Measurements from ENCODE around the gene SMG5. TPM values are rescaled to one million over a fixed set of nuclear protein-coding genes. Genes with fewer than 3 reads are reported as not detected.

SMG5 gene
- total RNA-seq, 1 experiment from 2014 or later: 129 TPM

DNA sequence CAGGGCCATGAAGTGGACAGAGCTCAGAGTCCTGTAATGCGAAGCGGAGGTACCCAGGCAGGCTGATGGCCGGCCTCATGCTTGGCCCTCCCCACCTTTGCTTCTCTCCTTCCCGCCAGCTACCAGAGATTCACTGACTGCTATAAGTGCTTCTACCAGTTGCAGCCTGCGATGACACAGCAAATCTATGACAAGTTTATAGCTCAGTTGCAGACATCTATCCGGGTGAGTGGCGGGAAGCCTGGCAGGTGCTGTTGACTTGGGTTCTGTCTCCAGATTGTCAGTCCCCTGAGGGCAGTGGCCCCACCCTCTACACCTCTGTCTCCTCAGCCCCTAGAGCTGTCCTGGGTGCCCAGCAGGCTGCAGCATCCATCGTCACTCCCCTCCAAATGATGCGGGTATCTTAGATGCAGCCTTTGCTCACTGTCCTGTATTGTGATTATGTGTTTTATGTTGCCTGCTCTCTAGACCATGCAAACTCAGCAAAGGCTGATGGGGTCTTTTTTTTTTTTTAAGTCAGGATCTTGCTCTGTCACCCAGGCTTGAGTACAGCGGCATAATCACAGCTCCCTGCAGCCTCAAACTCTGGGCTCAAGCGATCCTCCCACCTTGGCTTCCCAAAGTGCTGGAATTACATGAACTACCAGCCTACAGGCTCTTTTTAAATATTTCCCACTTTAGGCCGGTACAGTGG, 50.3 kb downstream of the SMG5 start:
- CTCF ChIA-PET: interaction anchor here (0.6 to 0.7 kb wide), 2 partner anchors 80 to 90 kb away, joined by 3 read pairs; no protein-coding TSS in a partner anchor
- POLR2A ChIA-PET (ENCODE audit: low non-redundant PET): interaction anchor here (1.1 kb wide), 1 partner anchor 13 kb away, joined by 5 read pairs; no protein-coding TSS in a partner anchor
- no TSS peak for BruUV-seq (replicated peaks)

DNA sequence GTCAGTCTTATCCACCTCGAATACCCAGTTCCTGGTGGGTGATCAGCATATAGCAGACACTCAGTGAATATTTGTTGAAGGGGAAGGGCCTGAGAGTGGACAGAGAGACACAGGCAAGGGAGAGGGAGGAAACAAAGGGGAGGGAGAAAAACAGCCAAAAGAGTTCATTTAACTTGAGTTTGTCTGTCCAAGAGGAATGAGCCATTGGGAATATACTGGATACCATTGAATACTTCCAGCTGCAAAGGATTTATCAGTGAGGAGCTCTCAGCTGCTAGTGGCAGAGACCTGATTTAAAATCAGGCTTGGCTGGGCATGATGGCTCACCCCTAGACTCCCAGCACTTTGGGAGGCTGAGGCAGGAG, 52.2 kb downstream of the SMG5 start:
- Histone ChIP-seq H3K36me3 (ENCODE audit: insufficient read depth, low read length, poor library complexity, severe bottlenecking) (peaks cover 10% of the 10 kb centered on the region), H3K4me3 (ENCODE audit: low read depth, low read length, poor library complexity, severe bottlenecking) (no peak overlapping the region), H3K27ac (ENCODE audit: low read depth, low read length, poor library complexity, severe bottlenecking) (no peak overlapping the region), H3K27me3 (replicated peaks; ENCODE audit: insufficient read depth, low read depth, low read length, poor library complexity) (no peaks in the 10 kb centered on the region), H3K4me1 (ENCODE audit: insufficient read depth, low read length, poor library complexity, severe bottlenecking) (peaks cover 12% of the 10 kb centered on the region), H3K9me3 (ENCODE audit: low read depth, low read length, poor library complexity, severe bottlenecking) (no peaks in the 10 kb centered on the region)
- no peak for DNase-seq (ENCODE audit: low spot score)
- no TSS peak for BruUV-seq (replicated peaks)
- ChIA-PET CTCF (no interaction called here), POLR2A (ENCODE audit: low non-redundant PET) (no interaction called here)
- intact Hi-C loops (cut with micrococcal nuclease; ENCODE audit: unreplicated experiment): no loop called here
- TF ChIP-seq, protein P1, sequence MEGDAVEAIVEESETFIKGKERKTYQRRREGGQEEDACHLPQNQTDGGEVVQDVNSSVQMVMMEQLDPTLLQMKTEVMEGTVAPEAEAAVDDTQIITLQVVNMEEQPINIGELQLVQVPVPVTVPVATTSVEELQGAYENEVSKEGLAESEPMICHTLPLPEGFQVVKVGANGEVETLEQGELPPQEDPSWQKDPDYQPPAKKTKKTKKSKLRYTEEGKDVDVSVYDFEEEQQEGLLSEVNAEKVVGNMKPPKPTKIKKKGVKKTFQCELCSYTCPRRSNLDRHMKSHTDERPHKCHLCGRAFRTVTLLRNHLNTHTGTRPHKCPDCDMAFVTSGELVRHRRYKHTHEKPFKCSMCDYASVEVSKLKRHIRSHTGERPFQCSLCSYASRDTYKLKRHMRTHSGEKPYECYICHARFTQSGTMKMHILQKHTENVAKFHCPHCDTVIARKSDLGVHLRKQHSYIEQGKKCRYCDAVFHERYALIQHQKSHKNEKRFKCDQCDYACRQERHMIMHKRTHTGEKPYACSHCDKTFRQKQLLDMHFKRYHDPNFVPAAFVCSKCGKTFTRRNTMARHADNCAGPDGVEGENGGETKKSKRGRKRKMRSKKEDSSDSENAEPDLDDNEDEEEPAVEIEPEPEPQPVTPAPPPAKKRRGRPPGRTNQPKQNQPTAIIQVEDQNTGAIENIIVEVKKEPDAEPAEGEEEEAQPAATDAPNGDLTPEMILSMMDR (conservative IDR thresholded peaks at IDR 0.05; ENCODE audit: low read depth, low read length): no peak
- TF ChIP-seq EZH2 (IDR thresholded peaks at IDR 0.05; ENCODE audit: borderline replicate concordance, low read depth, low read length, poor library complexity, severe bottlenecking): no peak

More for the DNA sequence above, 50.3 kb downstream of the SMG5 start:
- Histone ChIP-seq H3K27me3 (replicated peaks; ENCODE audit: insufficient read depth, low read depth, low read length, poor library complexity) (no peaks in the 10 kb centered on the region), H3K9me3 (ENCODE audit: low read depth, low read length, poor library complexity, severe bottlenecking) (no peaks in the 10 kb centered on the region), H3K27ac (ENCODE audit: low read depth, low read length, poor library complexity, severe bottlenecking) (peak overlapping the region; percentile 29), H3K36me3 (ENCODE audit: insufficient read depth, low read length, poor library complexity, severe bottlenecking) (peaks cover 10% of the 10 kb centered on the region), H3K4me1 (ENCODE audit: insufficient read depth, low read length, poor library complexity, severe bottlenecking) (peaks cover 12% of the 10 kb centered on the region), H3K4me3 (ENCODE audit: low read depth, low read length, poor library complexity, severe bottlenecking) (no peak overlapping the region)
- intact Hi-C loops (cut with micrococcal nuclease; ENCODE audit: unreplicated experiment): no loop called here
- no peak for DNase-seq (ENCODE audit: low spot score)
- TF ChIP-seq, protein P1 (conservative IDR thresholded peaks at IDR 0.05; ENCODE audit: low read depth, low read length): no peak

DNA sequence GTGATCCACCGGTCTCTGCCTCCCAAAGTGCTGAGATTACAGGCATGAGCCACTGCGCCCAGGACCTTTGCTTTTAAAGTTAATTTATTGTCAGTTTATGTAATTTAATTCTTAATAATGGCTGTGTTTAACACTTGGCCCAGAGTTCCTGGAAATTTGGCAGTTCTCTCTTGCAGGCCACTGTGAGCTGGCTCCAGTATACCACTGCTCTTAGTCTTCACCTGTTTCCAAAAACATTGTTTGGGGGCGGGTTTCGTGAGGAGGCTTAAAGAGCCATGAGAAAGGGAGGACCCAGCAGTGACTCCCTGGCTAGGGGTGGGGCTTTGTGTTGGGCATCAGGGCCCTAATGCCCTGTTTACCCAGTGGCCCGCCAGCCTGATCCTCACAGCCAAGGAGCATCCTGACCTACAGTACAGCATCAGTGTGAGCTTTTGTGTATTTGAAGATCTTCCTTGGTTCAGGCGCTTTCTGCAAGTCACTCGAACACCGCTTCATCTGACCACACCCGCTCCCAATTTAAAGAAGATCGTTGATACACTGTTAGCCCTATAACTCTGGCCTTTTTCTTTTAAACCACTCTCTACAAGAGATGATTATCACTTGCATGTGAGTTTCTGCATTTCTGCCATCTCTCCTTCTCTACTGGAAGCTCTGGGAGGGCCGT, 52.7 kb downstream of the SMG5 start:
- peaks cover 12% of the 10 kb centered on the region for H3K4me1 ChIP-seq (ENCODE audit: insufficient read depth, low read length, poor library complexity, severe bottlenecking)
- ChIA-PET CTCF (no interaction called here), POLR2A (ENCODE audit: low non-redundant PET) (no interaction called here)
- intact Hi-C loops (cut with micrococcal nuclease; ENCODE audit: unreplicated experiment): no loop called here
- TF ChIP-seq, protein P1 (conservative IDR thresholded peaks at IDR 0.05; ENCODE audit: low read depth, low read length): no peak
- no peak for TF ChIP-seq EZH2 (IDR thresholded peaks at IDR 0.05; ENCODE audit: borderline replicate concordance, low read depth, low read length, poor library complexity, severe bottlenecking)
- H3K27me3 ChIP-seq (replicated peaks; ENCODE audit: insufficient read depth, low read depth, low read length, poor library complexity): no peaks in the 10 kb centered on the region
- BruUV-seq (replicated peaks): no TSS peak
- H3K27ac ChIP-seq (ENCODE audit: low read depth, low read length, poor library complexity, severe bottlenecking): no peak overlapping the region
- DNase-seq (ENCODE audit: low spot score): no peak
- no peak overlapping the region for H3K4me3 ChIP-seq (ENCODE audit: low read depth, low read length, poor library complexity, severe bottlenecking)
- H3K9me3 ChIP-seq (ENCODE audit: low read depth, low read length, poor library complexity, severe bottlenecking): no peaks in the 10 kb centered on the region
- H3K36me3 ChIP-seq (ENCODE audit: insufficient read depth, low read length, poor library complexity, severe bottlenecking): peaks cover 10% of the 10 kb centered on the region
